Stimulated activated CD8-positive, alpha-beta memory T cell treated with anti-CD3 and anti-CD28 coated beads, Interleukin-4, amount 100 ng/mL, for 4 hours (primary cell): ENCODE data around the gene EIF2B1.

Experiments
- DNase-seq, 2 donors: peaks; one replicate each; pipeline ENCODE4 v3.0.0-alpha.2; 2020; ENCODE audit warnings: low read depth in 2 of 2, low spot score in 1 of 2

EIF2B1 gene

GRCh38 chr12:123571343-123571813 is 62.1 kb downstream of the EIF2B1 start:
- no peak for DNase-seq
